HepG2 (cell line): ENCODE measurements around the gene BTF3L4. TPM values are rescaled to one million over a fixed set of nuclear protein-coding genes. Genes with fewer than 3 reads are reported as not detected.

Source experiments
- ADNP ChIP-seq: sonication (generic); formaldehyde crosslinking; IDR thresholded peaks from 2 replicates; pipeline ENCODE4 v1.4.0; 2020; ENCODE audit warnings: missing genetic modification reagents
- ARHGAP35 ChIP-seq: sonication (generic); formaldehyde crosslinking; IDR thresholded peaks from 2 replicates; pipeline ENCODE4 v1.9.0; 2022; ENCODE audit warnings: mild to moderate bottlenecking, inconsistent platforms, moderate library complexity, missing genetic modification reagents, borderline replicate concordance
- GATAD1 ChIP-seq: IDR thresholded peaks from 2 replicates; pipeline ENCODE4 v1.6.1; 2016; ENCODE audit warnings: missing genetic modification reagents, missing compliant biosample characterization
- HMG20B ChIP-seq: conservative IDR thresholded peaks from 2 replicates; pipeline ENCODE4 v1.6.1; 2016; ENCODE audit warnings: missing genetic modification reagents, missing compliant biosample characterization
- HOXA5 ChIP-seq: sonication (generic); formaldehyde crosslinking; IDR thresholded peaks from 2 replicates; pipeline ENCODE4 v1.4.0; 2020; ENCODE audit warnings: missing genetic modification reagents
- KDM1A ChIP-seq: IDR thresholded peaks from 2 replicates; pipeline ENCODE4 v1.6.1; 2016; ENCODE audit warnings: missing compliant biosample characterization
- POLR2AphosphoS2 ChIP-seq: IDR thresholded peaks from 2 replicates; pipeline ENCODE4 v1.6.1; 2011; ENCODE audit warnings: low read depth, low read length, improper control_type of control experiment
- SAP130 ChIP-seq: IDR thresholded peaks from 2 replicates; pipeline ENCODE4 v1.6.1; 2016; ENCODE audit warnings: low read depth
- SOX13 ChIP-seq, 3 experiments: fragments of 450-650 bp in 1 of 3; sonication (generic) in 1 of 3; formaldehyde crosslinking in 1 of 3; IDR thresholded peaks in 2 of 3; conservative IDR thresholded peaks in 1 of 3; 2 replicates each; pipeline versions ENCODE4 v1.5.0 to v1.6.1; 2016 to 2020; ENCODE audit warnings: antibody characterized with exemption in 1 of 3, mild to moderate bottlenecking in 1 of 3, missing compliant biosample characterization in 1 of 3, missing genetic modification reagents in 1 of 3, moderate library complexity in 1 of 3
- SP4 ChIP-seq: sonication (generic); formaldehyde crosslinking; IDR thresholded peaks from 2 replicates; pipeline ENCODE4 v1.8.1; 2023; ENCODE audit warnings: mild to moderate bottlenecking, missing genetic modification reagents
- STAT6 ChIP-seq: sonication (generic); formaldehyde crosslinking; IDR thresholded peaks from 2 replicates; pipeline ENCODE4 v1.4.0; 2020; ENCODE audit warnings: missing genetic modification reagents, mild to moderate bottlenecking, borderline replicate concordance
- THAP7 ChIP-seq: sonication (generic); formaldehyde crosslinking; IDR thresholded peaks from 2 replicates; pipeline ENCODE4 v1.8.1; 2023; ENCODE audit warnings: mild to moderate bottlenecking, missing genetic modification reagents
- ZBED4 ChIP-seq: sonication (generic); formaldehyde crosslinking; IDR thresholded peaks from 2 replicates; pipeline ENCODE4 v1.4.0; 2020; ENCODE audit warnings: missing genetic modification reagents, borderline replicate concordance
- ZKSCAN8 ChIP-seq: IDR thresholded peaks from 2 replicates; pipeline ENCODE4 v1.6.1; 2016; ENCODE audit warnings: borderline replicate concordance, missing genetic modification reagents, missing compliant biosample characterization
- ZNF296 ChIP-seq: sonication (generic); formaldehyde crosslinking; conservative IDR thresholded peaks from 2 replicates; pipeline ENCODE4 v1.5.0; 2020; ENCODE audit warnings: mild to moderate bottlenecking, missing genetic modification reagents
- ZNF512B ChIP-seq: sonication (generic); formaldehyde crosslinking; IDR thresholded peaks from 2 replicates; pipeline ENCODE4 v1.5.1; 2020; ENCODE audit warnings: missing genetic modification reagents, mild to moderate bottlenecking, borderline replicate concordance
- ZNF572 ChIP-seq: sonication (generic); formaldehyde crosslinking; IDR thresholded peaks from 2 replicates; pipeline ENCODE4 v1.5.1; 2020; ENCODE audit warnings: mild to moderate bottlenecking, missing genetic modification reagents
- ZNF773 ChIP-seq: sonication (generic); formaldehyde crosslinking; IDR thresholded peaks from 2 replicates; pipeline ENCODE4 v1.4.0; 2020; ENCODE audit warnings: missing genetic modification reagents, borderline replicate concordance
- polyA plus RNA-seq, 8 experiments: library from polyadenylated mRNA; depleted of rRNA in 3 of 8; stranded (reverse) in 7 of 8; unstranded in 1 of 8; fragments of >200 nt; fragmentation: Illumina TruSeq in 4 of 8; extraction: Trizol in 4 of 8; gene quantifications; 2 replicates each; pipeline versions ENCODE4 v1.2.1 to v1.2.3, GENCODE V29; 2011 to 2016; ENCODE audit warnings: low read depth in 4 of 8, missing spikeins in 1 of 8, mixed read lengths in 1 of 8; ENCODE audit not compliant: insufficient read depth in 1 of 8
- total RNA-seq, 5 experiments: library from RNA; depleted of rRNA; stranded (reverse); fragments of >200 nt; fragmentation: Illumina TruSeq; extraction: Trizol; gene quantifications; 2 replicates each; pipeline ENCODE4 v1.2.3, GENCODE V29; 2016; ENCODE audit warnings: low read depth in 1 of 5

BTF3L4 gene
- total and polyA plus RNA-seq, 2 of the 13 experiments (the other 11 are each of a cell fraction or from before 2014, with no cell fraction given) = 59.0 to 74.3 TPM

- TF ChIP-seq HOXA5 (CRISPR knock-in tag) (peak; percentile 45), SP4 (CRISPR knock-in tag) (peak; percentile 50), ZKSCAN8 (CRISPR knock-in tag) (no peak), SOX13 (IDR thresholded peaks at IDR 0.05) (no peak), SOX13 (CRISPR knock-in tag; conservative IDR thresholded peaks at IDR 0.05 in 1 of 2, IDR thresholded peaks at IDR 0.05 in 1 of 2) (peak in 1 of 2 experiments; percentile 19; a peak in 1 of 4 replicates), GATAD1 (CRISPR knock-in tag) (peak; percentile 35), POLR2AphosphoS2 (no peak), HMG20B (no peak), KDM1A (CRISPR knock-in tag) (no peak), ZNF512B (CRISPR knock-in tag) (0 out of 2 replicates have a peak, but pooled peaks have one; percentile 30), ZNF296 (CRISPR knock-in tag) (no peak), THAP7 (CRISPR knock-in tag) (peak; percentile 82), STAT6 (0 out of 2 replicates have a peak, but pooled peaks have one; percentile 64), ARHGAP35 (CRISPR knock-in tag) (peak; percentile 16; the same call in 1 of the 2 replicates), ADNP (CRISPR knock-in tag) (0 out of 2 replicates have a peak, but pooled peaks have one; percentile 14), ZNF572 (CRISPR knock-in tag) (peak; percentile 43; the same call in 1 of the 2 replicates), ZNF773 (CRISPR knock-in tag) (0 out of 2 replicates have a peak, but pooled peaks have one; percentile 80), ZBED4 (CRISPR knock-in tag) (no peak), SAP130 (CRISPR knock-in tag) (peak; percentile 76)
Measured at GRCh38 chr1:52056163-52056936, at the start of gene BTF3L4 (continued).
